ENCODE data around the gene MUC2.

DNA sequence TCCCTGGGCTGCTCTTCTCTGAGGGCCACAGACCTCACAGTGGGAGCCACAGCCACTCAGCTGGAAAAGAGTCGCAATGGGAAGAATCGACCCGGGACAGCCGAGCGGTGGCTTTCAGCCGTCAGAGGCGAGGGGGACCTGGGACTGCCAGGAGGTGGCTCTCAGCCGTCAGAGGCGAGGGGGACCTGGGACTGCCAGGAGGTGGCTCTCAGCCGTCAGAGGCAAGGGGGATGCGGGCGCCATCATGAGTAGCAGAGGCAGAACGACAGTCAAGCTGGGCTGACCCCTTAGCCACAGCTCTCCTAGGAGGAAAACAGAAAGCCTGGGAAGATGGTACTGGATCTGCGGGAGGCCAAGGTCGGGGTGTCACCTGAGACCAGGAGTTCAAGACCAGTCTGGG, 14.9 kb upstream of the MUC2 start:
- TF ChIP-seq CTCF (IDR thresholded peaks at IDR 0.05), result no peak
- TF ChIP-seq POLR2A (IDR thresholded peaks at IDR 0.05), result no peak
